ENCODE measurements around the gene FAM193A.
"Not testable (repeated sequence)": the region's sequence is repeated elsewhere in the genome, so short reads cannot be mapped to it uniquely, and the experiment has no call there.

The FAM193A gene

DNA sequence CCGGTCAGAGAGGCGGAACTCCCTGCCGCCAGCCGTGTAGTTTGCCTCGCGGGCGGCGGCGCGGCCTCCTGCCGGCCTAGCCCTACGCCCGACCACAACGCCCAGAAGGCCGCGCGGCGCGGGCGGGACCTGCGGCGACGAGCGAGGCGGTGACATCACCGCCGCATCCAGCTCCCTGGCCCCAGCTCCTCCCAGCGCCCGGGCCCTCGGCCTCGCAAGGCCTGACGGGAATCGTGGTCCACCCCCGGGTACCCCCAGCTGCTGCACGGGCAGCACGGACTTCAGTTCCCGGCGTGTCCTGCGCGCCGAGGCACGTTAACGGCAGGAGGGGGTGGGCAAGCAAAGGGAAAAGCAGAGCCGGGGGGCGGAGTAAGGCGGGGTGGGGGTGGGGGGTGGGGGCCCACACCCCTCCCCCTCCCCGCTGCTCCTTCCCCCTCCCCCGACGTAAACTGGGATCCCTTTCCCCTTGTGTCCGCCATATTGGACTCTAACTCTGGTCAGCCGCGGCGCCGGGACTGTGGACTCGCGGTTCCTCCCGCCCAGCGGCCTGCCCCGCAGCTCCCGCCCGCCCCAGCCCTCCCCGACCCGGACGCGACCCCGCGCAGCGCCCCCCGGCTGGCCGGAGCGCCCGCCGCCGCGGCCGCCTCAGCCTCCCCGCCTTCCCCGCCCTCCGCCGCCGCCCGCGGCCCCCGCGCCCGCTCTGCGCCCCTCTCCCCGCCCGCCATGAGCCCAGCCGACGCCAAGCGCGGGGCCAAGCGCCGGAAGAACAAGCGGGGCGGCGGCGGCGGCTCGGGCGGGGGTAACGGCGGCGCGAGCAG is at the start of gene FAM193A:
Gene FAM193A (plus strand): TSS at position 455 of the 818 bp plus-strand sequence. CDS start 269 bp downstream, at position 724.
- DNase-seq, result peak; percentile 73

DNA sequence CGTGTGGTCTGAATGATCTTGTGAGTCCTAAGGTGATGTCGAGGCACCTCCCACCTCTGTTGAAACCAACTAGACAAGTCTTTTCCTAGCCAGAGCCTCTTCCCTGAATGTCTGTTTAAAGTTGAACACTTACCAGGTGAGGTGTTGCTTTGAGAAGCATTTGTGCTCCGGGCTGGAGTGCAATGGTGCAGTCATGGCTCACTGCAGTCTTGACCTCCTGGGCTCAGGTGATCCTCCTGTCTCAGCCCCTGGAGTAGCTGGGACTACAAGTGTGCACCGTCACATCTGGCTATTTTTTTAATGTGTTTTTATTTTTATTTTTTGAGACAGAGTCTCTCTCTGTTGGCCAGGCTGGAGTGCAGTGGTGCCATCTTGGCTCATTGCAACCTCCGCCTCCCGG is 49.5 kb upstream of the FAM193A start:
- no peak for DNase-seq

DNA sequence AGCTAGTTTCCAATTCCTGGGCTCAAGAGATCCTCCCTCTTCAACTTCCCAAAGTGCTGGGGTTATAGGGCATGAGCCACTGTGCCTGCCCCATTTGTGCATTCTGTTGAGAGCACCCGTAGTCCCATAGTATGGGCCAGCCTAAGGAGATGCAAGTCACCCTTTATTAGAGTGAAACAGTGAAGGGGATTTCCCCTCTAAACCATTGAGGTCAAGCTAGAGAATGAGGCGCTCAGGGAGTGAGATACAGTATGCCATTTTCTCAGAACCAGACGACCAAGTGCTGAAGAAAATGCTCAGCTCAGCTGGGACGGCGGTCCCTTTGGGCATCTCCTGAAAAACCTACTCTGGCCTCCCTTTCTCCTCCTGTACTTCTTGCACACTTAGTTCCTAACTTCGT is 48.8 kb upstream of the FAM193A start:
- no peak for DNase-seq

GRCh38 chr4:2489081-2489805 is 47.2 kb upstream of the FAM193A start:
- DNase-seq, result no peak

DNA sequence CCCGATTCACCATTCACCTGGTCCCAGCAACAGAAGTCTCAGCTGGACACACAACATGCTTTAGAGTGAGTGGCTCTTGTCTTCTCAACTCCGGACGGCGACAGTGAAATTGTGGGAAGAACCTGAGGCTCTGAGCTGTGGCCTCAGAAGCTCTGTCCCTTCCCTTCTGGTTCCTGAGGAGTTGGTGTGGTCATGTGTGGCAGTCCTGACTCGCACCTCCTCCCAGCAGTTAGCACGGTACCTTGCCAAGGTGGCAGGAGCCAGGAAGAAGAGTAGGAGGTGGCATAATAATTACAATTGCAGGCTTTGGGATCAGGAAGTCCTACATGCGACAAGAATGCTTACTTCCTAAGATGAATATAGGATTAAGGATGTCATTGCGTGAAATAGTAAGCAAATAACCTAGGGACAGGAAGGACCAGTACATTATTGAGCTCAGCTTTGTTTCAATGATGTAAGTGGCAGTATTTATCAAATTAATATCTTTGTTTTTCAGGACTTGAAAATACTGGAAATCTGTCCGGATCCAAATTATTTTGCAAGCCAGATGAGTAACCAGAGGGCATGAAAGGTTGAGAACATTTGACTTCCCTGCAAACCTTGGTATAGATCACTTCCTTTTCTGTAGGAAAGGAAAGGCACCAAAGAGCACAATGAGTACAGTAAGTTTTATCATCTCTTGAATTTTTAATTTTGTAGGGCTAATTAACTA is 46.5 kb upstream of the FAM193A start:
- DNase-seq, result no peak

DNA sequence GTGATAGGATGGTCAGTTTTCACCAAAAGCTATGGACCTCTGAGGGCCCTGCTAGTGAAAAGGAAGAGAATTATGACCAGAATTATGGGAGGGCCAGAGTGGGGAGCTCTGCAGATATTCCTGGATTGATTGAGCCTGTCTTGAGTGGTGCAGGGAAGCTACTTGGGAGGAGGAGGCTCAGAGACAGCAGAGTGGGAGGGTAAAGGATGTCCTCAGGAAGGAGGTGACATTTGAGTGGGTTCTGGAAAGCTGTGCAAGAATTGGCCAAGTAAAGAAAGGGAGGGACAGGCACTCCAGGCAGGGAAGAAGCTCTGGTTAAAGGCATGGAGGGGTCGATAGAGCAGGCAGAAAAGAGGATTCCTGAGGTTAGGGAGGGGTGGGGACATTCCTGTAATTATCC is 43.5 kb upstream of the FAM193A start:
- DNase-seq, result no peak

- no peak for DNase-seq
Measured at GRCh38 chr4:2494992-2495391, 41.5 kb upstream of the FAM193A start.

DNA sequence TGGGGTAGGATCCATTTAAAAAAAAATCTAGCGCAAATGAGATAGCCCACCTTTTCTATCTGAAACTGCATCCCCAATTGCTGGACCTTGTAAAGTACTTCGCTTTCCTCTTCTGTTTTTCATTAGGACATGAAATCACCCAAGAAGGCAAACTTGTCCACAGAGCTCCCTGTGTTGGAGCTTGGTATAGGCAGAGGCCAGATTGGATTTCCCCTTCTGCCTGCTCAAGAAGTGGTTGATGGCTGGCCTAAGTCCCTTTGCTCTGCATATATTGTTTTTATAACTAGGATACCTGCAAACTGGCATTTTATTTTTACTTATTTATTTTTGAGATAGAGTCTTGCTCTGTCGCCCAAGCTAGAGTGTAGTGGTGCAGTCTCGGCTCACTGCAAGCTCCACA is 39.1 kb upstream of the FAM193A start:
- DNase-seq, result no peak

DNA sequence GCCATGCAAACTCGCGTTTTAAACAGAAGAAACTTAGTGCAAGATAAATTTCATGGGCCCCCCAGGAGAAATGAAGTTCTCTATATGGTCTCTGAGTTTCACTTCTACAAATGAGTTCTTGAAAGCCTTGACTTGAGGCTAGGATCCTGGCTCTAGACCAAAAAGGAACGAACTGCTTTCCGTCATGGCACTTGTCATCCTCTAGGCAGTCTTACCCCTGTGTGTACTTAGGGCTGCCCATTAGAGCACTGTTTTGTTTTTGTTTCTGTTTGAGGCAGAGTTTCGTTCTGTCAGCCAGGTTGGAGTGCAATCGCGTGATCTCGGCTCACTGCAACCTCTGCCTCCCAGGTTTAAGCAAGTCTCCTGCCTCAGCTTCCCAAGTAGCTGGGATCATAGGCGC is 38.5 kb upstream of the FAM193A start:
- no peak for DNase-seq

DNA sequence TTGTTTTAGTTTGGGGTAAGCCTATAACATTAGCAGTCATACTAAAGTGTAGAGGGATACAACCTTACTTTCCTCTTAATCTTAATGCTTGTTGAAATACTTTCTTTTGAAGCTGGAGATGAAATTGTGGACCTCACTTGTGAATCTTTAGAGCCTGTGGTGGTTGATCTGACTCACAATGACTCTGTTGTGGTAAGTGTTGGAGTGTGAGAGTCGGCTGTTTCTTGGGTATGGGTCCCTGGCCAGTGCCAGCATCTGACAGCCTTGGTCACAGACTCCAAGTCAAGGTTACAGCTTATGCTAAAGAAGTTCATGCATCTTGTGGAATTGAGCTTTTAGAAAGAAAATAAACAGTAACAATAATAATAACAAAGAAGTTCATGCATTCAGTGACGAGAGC is 35.9 kb upstream of the FAM193A start:
- no peak for DNase-seq

- no peak for DNase-seq
Measured at GRCh38 chr4:2501034-2501594, 35.3 kb upstream of the FAM193A start.

- no peak for DNase-seq
Measured at GRCh38 chr4:2503809-2504208, 32.6 kb upstream of the FAM193A start.

DNA sequence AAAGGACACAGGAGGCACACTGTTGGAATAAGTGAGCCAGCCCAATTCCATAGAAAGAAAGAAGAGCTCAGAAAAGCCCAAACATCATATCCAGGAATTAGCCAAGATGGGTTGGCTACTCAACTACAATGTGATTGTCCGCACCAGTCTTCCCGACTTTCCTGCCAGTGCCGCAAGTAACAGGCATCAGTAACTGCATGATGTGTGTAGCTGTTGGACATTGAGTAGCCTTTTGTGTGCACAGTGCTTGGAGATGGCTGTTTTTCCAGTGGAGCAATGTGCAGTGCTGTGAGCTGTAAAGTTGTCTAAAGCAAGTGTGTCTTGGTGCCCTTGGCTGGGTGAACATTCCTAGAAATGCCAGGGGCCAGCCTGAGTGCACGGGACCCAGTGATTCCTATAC is 29.2 kb upstream of the FAM193A start:
- no peak for DNase-seq

DNA sequence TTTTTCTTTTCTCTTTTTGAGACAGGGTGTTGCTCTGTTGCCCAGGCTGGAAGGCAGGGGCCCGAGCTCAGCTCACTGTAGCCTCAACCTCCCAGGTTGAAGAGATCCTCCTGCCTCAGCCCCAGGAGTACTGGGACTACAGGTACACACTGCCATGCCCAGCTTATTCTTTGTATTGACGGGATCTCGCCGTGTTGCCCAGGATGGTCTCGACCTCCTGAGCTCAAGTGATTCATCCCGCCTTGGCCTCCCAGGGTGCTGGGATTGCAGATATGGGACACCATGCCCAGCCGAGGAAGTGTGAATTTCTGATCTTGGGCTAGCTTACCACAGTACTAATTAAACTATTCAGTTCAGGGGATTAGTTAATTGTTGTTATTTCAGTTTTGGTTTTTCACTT is 28.6 kb upstream of the FAM193A start:
- DNase-seq, result no peak

- no peak for DNase-seq
Measured at GRCh38 chr4:2510351-2511259, 25.8 kb upstream of the FAM193A start.

DNA sequence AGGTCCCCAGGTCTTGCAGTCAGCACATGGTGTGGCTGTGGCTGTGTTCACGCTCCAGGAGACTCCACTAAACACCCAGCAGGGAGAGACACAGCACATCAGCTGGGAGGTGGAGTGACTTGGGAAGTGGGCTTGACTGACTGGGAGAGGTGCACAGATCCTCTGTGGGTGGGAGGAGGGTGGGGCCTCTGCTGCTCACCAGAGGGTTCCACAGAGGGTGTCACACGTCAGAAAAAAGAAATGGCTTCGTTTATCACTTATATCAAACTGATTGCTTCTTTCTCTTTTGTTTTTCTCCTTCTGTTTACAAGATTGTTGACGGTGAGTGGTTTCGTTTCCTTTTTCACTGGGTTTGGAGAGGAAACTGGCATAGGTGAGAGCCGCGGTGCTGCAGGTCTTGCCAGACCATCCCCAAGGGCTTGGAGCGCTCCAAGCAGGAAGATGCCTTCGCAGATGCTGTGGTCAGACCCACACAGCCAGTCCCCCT is 24.8 kb upstream of the FAM193A start:
- no peak for DNase-seq

GRCh38 chr4:2512396-2513135 is 23.9 kb upstream of the FAM193A start:
- DNase-seq, result no peak

DNA sequence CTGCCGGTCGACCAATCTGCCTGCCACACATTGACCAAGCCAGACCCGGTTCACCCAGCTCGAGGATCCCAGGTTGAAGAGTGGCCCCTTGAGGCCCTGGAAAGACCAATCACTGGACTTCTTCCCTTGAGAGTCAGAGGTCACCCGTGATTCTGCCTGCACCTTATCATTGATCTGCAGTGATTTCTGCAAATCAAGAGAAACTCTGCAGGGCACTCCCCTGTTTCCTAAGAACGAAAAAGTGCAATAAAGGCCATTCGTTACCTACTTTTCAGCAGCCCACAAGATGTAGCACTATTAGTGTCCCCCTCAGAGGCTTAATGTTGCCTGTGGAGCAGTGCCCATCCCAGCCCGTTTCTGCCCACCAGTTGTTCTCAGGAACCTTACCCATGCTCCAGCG is 22.3 kb upstream of the FAM193A start:
- not testable (repeated sequence) for DNase-seq

DNA sequence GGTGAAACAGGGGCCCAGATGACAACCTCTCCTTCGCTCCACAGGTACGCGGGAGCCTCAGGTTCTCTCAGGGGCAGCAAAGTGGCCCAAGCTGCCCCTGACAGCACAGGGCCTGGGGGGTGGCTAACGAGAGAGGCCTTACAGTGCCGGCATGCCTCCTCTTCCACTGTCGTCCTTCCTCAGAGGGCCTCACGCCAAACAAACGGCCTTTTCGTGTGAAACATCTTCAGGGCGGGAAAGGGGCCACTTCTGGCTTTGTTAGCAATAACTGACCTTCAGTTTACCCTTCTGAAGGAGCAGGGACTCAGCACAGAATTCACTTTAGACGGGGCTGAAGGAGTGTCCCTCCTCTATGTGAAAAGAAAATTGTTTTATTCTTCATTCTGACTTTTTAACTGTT is 21.5 kb upstream of the FAM193A start:
- DNase-seq, result not testable (repeated sequence)

- no peak for DNase-seq
Measured at GRCh38 chr4:2515830-2516550, 20.5 kb upstream of the FAM193A start.

DNA sequence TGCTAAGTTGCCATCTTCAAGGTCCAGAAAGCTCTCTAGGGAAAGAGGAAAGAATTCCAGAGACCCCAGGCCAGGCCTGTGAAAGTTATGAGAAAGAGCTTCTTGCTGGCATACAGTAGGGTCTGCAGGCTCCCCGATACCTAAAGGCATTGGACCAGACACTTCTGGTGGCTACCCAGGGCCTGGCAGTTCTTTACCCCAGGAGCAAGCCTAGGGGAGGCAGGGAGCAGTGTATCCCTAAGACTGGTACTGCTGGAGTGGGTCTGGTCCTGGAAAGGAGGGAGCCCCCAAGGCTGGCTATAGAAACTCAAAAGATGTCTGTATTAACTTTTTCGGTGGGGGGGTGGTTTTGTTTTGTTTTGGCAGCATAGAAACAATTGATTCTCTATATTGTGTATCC is 19.8 kb upstream of the FAM193A start:
- DNase-seq, result no peak

Measured in 8988T (cell line).